GM08714 (cell line): Measurements from ENCODE around the gene COP1.
"Not testable (repeated sequence)": the region's sequence is repeated elsewhere in the genome, so short reads cannot be mapped to it uniquely, and the experiment has no call there.

Experiments
- H3K4me3 ChIP-seq: fragments of 200-500 bp; sonication (Bioruptor generic); 2 replicates; pipeline ENCODE4 v1.5.1; 2014; ENCODE audit warnings: mild to moderate bottlenecking, low read length, inconsistent platforms
- ZNF274 ChIP-seq: IDR thresholded peaks from 2 replicates; pipeline ENCODE4 v1.6.1; 2012; ENCODE audit warnings: mild to moderate bottlenecking, low read depth, low read length

The COP1 gene

DNA sequence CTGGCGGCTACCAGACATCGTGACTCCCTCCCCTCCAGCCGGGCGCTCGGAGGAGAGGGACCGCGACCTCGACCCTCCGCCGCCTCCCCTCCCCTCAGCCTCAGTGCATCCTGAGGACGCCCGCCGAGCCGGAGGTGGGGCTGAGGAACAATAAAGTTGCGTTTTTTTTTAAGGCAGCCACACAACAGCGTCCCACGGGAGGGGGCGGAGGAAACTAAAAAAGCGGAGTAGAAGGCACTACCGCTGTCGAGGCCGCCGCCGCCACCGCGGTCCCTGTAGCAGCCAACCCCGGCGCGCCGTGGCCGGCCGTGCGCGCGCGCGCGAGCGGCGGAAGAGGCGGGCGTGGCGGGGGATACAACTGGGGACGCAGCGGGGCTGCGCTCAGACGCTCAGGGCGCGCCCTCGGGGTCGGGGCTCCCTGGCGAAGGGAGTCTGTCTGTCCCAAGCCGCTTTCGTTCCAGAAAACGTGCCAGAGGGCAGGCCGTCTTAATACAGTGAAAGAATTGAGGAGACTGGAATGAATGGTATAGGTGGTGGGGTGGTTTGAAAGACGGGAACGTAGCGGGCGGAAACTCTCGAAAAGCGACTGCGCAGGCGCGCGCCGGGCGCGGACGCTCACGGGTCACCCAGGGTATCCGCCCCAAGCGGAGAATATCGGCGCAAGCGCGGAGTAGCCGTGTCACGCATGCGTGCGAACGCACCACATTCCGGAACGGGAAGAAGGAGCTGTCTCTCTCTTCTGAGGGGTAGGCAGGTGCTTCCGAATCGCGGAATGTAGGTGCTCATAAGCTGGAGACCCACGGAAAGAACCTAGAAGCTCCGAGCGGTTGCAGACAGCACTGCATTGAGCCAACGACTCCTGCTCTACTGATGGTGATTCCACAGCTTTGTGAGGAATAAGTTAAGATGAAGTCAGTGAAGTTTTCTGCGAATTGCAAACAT is at the start of gene COP1:
TSS of gene COP1 (minus strand) at position 326 of the 942 bp plus-strand sequence. CDS start at position 18, 308 bp downstream.
- H3K4me3 ChIP-seq = peak within 1 kb of the TSS; percentile 87
- TF ChIP-seq ZNF274 = no peak

- H3K4me3 ChIP-seq = no peak overlapping the region
Observed at GRCh38 chr1:176252191-176252590, 45.1 kb upstream of the COP1 start.

GRCh38 chr1:176244851-176245250 is 37.8 kb upstream of the COP1 start:
- TF ChIP-seq ZNF274 = no peak
- H3K4me3 ChIP-seq = no peak overlapping the region

More at GRCh38 chr1:176252191-176252590, 45.1 kb upstream of the COP1 start:
- no peak for TF ChIP-seq ZNF274

DNA sequence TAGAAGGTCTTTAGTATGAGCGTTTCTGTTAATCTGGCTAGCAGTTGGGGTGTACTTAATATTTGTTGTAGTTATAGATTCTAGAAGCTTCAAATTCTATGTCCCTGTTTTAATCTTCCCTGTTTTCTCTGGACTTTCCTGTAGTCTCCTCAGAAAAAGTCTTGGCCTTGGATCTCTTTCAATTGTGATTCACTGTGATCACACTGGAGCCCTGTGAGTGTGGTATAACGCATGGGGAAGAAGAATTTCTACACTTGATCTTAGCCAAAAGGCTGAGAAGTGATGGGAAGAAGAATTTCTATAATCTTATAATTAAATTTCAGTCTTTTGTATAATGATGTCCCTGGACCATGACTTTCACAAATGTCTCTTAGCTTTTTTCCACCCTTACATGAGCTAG is 36.7 kb upstream of the COP1 start:
- no peak overlapping the region for H3K4me3 ChIP-seq
- no peak for TF ChIP-seq ZNF274

DNA sequence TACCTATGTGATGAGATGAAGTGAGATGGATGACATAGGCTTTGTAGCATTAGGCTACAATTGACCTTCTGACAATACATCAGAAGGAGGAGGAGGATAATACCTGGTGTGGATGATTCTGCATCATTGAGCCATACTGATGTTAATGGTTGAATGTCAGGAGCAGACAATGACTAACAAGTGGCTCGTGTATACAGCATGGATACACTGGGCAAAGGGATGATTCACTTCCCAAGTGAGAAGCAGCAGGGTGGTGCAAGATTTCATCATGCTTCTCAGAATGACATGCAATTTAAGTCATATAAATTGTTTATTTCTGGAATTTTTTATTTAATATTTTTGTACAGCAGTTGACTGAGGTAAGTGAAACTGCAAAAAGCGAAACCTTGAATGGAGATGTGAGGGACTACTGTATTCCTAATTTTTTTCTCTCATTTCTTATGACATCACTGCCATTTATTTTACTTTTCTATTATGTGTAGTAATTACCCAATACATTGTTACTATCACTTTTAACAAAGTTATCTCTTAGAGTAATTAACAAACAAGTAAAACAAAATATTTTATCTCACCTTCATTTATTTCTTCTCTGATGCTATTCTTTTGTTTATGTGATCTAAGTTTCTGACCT is 34.4 kb upstream of the COP1 start:
- no peak for TF ChIP-seq ZNF274
- H3K4me3 ChIP-seq = no peak overlapping the region

DNA sequence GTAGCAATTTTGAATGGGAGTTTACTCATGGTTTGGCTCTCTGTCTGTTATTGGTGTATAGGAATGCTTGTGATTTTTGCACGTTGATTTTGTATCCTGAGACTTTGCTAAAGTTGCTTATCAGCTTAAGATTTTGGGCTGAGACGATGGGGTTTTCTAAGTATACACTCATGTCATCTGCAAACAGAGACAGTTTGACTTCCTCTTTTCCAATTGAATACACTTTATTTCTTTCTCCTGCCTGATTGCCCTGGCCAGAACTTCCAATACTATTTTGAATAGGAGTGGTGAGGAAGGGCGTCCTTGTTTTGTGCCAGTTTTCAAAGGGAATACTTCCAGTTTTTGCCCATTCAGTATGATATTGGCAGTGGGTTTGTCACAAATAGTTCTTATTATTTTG is 26.6 kb upstream of the COP1 start:
- not testable (repeated sequence) for H3K4me3 ChIP-seq

GRCh38 chr1:176227579-176227978 is 20.5 kb upstream of the COP1 start:
- TF ChIP-seq ZNF274 = no peak
- no peak overlapping the region for H3K4me3 ChIP-seq

GRCh38 chr1:176225911-176226310 is 18.8 kb upstream of the COP1 start:
- H3K4me3 ChIP-seq = no peak overlapping the region
- TF ChIP-seq ZNF274 = no peak

DNA sequence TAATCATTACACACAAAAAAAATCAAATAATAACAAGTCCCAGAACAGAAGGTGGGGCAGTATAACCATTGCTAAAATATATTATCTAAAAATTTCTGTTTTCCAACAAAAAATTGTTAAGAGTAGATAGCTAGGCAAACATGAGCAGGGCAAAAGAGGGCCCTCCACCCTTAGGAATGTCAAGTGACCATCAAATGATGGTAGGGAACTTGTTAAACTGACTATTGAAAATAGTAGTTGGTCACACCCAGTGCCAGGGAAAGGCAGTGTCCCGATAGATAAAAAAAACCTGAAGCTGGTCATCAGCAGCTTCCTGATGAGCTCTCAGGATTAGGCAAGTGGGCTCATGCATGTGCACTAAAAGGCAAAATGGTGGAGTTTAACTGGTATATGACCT is 18.4 kb upstream of the COP1 start:
- TF ChIP-seq ZNF274 = no peak

DNA sequence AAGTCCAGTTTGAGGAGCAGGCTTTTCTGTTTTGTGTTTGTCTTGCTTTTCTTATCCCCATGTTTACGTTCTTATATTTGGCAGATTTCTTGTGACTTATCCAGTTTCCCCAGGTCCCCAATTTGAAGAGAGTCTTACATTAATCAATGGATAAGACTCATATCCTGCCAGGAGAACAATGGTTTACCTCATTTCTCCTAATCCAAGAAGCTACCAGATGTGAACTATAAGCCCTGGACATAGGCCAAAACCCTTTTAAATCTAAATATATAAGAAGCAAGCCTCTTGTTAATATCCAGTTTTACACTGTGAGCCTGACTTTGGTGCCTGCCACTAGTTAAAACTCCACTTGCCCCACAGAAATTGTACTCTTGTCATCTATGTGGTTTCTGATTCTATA is 15.1 kb upstream of the COP1 start:
- TF ChIP-seq ZNF274 = no peak
- H3K4me3 ChIP-seq = no peak overlapping the region

More for the DNA sequence above, 18.4 kb upstream of the COP1 start:
- no peak overlapping the region for H3K4me3 ChIP-seq

GRCh38 chr1:176220100-176220689 is 13.1 kb upstream of the COP1 start:
- no peak for TF ChIP-seq ZNF274

DNA sequence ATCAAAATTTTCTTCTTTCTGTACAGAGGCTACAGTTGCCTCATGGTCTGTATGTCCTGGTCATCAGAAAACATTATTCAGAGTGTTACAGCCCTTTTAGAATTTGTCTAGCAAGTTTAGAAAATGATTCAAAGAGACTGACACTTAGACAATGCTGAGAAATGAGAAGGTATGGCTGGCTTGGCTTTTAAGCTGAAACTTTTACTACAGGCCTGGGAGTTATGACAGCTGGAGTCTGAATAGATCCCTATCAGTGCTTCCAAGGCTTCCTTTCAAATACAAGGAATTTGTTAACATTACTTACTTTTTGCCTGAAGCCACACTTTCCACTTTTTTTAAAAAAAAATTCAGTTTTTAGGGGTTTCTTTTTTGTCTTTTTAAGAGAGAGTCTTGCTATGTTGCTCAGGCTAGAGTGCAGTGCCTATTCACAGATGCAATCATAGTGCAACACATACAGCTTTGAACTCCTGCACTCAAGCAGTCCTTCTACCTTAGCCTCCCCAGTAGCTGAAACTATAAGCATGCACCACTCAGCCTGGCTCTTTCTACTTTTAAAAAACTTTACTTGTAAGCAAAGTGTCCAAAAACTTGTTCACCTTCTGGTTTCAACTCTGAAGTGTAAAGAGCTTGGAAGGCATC is 10.5 kb upstream of the COP1 start:
- no peak for TF ChIP-seq ZNF274
- no peak overlapping the region for H3K4me3 ChIP-seq

More at GRCh38 chr1:176220100-176220689, 13.1 kb upstream of the COP1 start:
- no peak overlapping the region for H3K4me3 ChIP-seq

DNA sequence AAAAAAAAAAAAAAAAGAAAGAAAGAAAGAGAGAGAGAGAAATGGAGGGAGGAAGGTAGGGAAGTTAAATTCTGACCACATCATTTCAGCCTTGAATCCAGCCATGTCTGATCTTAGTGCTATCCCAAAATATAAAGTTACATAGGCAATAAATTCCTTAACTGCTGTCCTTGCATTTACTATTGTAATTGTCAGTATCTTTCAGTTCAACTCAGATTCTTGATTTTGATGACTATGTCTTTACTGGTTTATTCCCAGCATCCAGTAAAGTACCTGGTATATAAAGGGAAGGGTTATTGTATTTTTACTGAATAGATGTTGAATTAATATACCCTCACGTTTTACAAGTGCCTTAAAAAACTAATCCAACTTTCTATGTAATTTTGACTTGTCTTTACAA is 8.9 kb upstream of the COP1 start:
- no peak overlapping the region for H3K4me3 ChIP-seq
- TF ChIP-seq ZNF274 = no peak

GRCh38 chr1:176211396-176212165 is 4.5 kb upstream of the COP1 start:
- H3K4me3 ChIP-seq = no peak overlapping the region; the same call in 1 of the 2 replicates
- no peak for TF ChIP-seq ZNF274

DNA sequence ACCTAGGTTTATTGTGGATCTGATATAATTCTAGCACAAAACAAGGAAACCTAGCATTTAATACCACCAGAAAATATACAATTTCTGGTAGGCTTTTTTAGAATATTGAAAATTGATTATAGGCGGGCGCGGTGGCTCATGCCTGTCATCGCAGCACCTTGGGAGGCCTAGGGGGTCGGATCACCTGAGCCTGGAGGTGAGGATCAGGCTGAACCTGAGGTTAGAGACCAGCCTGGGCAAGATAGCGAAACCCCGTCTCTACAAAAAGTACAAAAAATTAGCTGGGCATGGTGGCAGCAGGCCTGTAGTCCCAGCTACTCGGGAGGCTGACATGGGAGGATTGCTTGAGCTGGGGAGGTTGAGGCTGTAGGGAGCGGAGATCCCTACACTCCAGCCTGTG is 948 bp upstream of the COP1 start:
- no peak for TF ChIP-seq ZNF274
- peak overlapping the region; percentile 87 for H3K4me3 ChIP-seq
